Sigmoid colon (tissue), 7 donors: ENCODE results near the gene SLC9A8. TPM values are rescaled to one million over a fixed set of nuclear protein-coding genes. Genes with fewer than 3 reads are reported as not detected.

Experiments
- DNase-seq: peaks from one replicate; pipeline ENCODE4 v3.0.0-alpha.2; 2019
- H3K27ac ChIP-seq, 4 donors: fragments of 200-600 bp; sonication (generic); one replicate each; pipeline ENCODE4 v1.5.1; 2016 to 2019; ENCODE audit warnings: mild to moderate bottlenecking in 1 of 4
- H3K27me3 ChIP-seq, 3 donors: fragments of 200-600 bp; sonication (generic); one replicate each; pipeline ENCODE4 v1.5.1; 2019; ENCODE audit warnings: mild to moderate bottlenecking in 1 of 3
- H3K36me3 ChIP-seq, 4 donors: fragments of 200-600 bp; sonication (generic); one replicate each; pipeline ENCODE4 v1.5.1; 2016 to 2019
- H3K4me1 ChIP-seq, 4 donors: fragments of 200-600 bp; sonication (generic); one replicate each; pipeline ENCODE4 v1.5.1; 2017 to 2019
- H3K4me3 ChIP-seq, 4 donors: fragments of 200-600 bp; sonication (generic); one replicate each; pipeline ENCODE4 v1.5.1; 2017 to 2019; ENCODE audit warnings: mild to moderate bottlenecking in 2 of 4, moderate library complexity in 1 of 4
- H3K9me3 ChIP-seq, 4 donors: fragments of 200-600 bp in 3 of 4; sonication (generic) in 3 of 4; one replicate each; pipeline versions ENCODE4 v1.5.1 to v1.6.1; 2013 to 2019
- EP300 ChIP-seq, 4 donors: sonication (generic); formaldehyde crosslinking; IDR thresholded peaks; one replicate each; pipeline ENCODE4 v1.6.1; 2017; ENCODE audit warnings: antibody characterized with exemption in 4 of 4
- POLR2A ChIP-seq, 2 donors: fragments of 450-650 bp; IDR thresholded peaks; one replicate each; pipeline ENCODE4 v1.6.1; 2016; ENCODE audit warnings: antibody characterized with exemption in 2 of 2, mild to moderate bottlenecking in 2 of 2, moderate library complexity in 2 of 2
- POLR2AphosphoS5 ChIP-seq, 4 donors: sonication (generic); formaldehyde crosslinking; IDR thresholded peaks; one replicate each; pipeline ENCODE4 v1.6.1; 2017; ENCODE audit warnings: antibody characterized with exemption in 4 of 4
- WGBS, 2 donors: extraction: QIAGEN DNeasy Blood & Tissue Kit; methylation state at CpG; one replicate each; pipeline ENCODE4 v1.1.7; 2013; 5-methylcytosine and 5-hydroxymethylcytosine counted together
- intact Hi-C: fragments of 100-400 bp; cut with DNase I; formaldehyde crosslinking; loops from one replicate; pipeline ENCODE4 v1.15.1; 2023
- polyA plus RNA-seq, 3 donors: library from polyadenylated mRNA; stranded (reverse); fragments of 200-250 nt; gene quantifications; one replicate each; pipeline ENCODE4 v1.2.3, GENCODE V29; 2013
- total RNA-seq, 4 donors: library from RNA; depleted of rRNA; stranded (reverse); fragments of >200 nt; gene quantifications; one replicate each; pipeline ENCODE4 v1.1.0, GENCODE V29; 2016
- TF ChIP-seq, protein P1 (sequence below), 4 experiments: fragments of 450-650 bp in 3 of 4; fragments of 200-600 bp in 1 of 4; IDR thresholded peaks; one replicate each; pipeline ENCODE4 v1.5.1; 2016 to 2019; ENCODE audit warnings: antibody characterized with exemption in 4 of 4, mild to moderate bottlenecking in 3 of 4, moderate library complexity in 2 of 4
- donor health status: healthy with polysubstance abuse.
- donor health status: Bipolar disorder and iron deficiency.
- donor health status: healthy.

Gene SLC9A8
- total and polyA plus RNA-seq, 7 donors: 1.8 to 14.7 (median 5.7) TPM

DNA sequence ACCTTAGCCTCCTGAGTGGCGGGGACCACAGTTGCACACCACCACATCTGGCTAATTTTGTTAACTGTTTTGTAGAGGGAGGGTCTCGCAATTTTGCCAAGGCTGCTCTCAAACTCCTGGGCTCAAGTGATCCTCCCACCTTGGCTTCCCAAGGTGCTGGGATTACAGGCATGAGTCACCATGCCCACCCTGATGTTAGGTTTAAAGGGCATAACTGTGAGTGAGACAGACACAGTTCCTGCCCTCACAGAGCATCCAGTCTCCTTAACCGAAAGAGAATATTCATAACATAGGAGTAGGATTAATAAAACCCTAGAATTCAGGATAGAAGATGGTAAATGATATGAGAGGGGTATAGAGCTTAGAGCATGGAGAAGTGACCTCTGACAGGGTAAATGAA is 105.8 kb downstream of the SLC9A8 start:
- WGBS, 2 donors: 93 to 97% methylated on average over 3 of the region's 3 CpGs
- intact Hi-C loops: loop anchor here (10.0 kb wide), 1 partner anchor 284 kb away; no protein-coding TSS in a partner anchor

DNA sequence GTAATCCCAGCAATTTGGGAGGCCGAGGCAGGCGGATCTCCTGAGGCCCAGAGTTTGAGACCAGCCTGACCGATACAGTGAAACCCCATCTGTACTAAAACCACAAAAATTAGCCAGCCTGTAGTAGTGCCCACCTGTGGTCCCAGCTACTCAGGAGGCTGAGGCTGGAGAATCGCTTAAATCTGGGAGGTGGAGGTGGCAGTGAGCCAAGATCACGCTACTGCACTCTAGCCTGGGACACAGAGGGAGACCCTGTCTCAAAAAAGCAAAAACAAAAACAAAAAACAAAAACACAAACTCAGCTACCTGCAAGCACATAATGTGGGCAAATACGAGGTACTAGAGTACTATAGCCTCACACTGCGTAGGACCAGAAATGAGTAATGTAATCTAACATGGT is 106.4 kb downstream of the SLC9A8 start:
- peaks cover 0 to 19% (median 12%) of the 10 kb centered on the region in 4 donors for H3K4me1 ChIP-seq
- no peak overlapping the region for H3K27ac ChIP-seq
- intact Hi-C loops: loop anchor here (10.0 kb wide), 1 partner anchor 284 kb away; no protein-coding TSS in a partner anchor
- H3K9me3 ChIP-seq: no peaks in the 10 kb centered on the region
- DNase-seq: peak; percentile 33
- WGBS, 2 donors: 81% methylated on average over 7 of the region's 7 CpGs
- no peak for TF ChIP-seq POLR2AphosphoS5 (IDR thresholded peaks at IDR 0.05)
- TF ChIP-seq EP300 (IDR thresholded peaks at IDR 0.05): no peak
- no peak for TF ChIP-seq POLR2A (IDR thresholded peaks at IDR 0.05)
- TF ChIP-seq, protein P1, sequence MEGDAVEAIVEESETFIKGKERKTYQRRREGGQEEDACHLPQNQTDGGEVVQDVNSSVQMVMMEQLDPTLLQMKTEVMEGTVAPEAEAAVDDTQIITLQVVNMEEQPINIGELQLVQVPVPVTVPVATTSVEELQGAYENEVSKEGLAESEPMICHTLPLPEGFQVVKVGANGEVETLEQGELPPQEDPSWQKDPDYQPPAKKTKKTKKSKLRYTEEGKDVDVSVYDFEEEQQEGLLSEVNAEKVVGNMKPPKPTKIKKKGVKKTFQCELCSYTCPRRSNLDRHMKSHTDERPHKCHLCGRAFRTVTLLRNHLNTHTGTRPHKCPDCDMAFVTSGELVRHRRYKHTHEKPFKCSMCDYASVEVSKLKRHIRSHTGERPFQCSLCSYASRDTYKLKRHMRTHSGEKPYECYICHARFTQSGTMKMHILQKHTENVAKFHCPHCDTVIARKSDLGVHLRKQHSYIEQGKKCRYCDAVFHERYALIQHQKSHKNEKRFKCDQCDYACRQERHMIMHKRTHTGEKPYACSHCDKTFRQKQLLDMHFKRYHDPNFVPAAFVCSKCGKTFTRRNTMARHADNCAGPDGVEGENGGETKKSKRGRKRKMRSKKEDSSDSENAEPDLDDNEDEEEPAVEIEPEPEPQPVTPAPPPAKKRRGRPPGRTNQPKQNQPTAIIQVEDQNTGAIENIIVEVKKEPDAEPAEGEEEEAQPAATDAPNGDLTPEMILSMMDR (IDR thresholded peaks at IDR 0.05): no peak
- H3K27me3 ChIP-seq: no peaks in the 10 kb centered on the region
- H3K36me3 ChIP-seq: no peaks in the 10 kb centered on the region
- H3K4me3 ChIP-seq: no peak overlapping the region

More for the DNA sequence above, 105.8 kb downstream of the SLC9A8 start:
- TF ChIP-seq POLR2A (IDR thresholded peaks at IDR 0.05) (no peak), EP300 (IDR thresholded peaks at IDR 0.05) (no peak), POLR2AphosphoS5 (IDR thresholded peaks at IDR 0.05) (no peak)
- TF ChIP-seq, protein P1 (IDR thresholded peaks at IDR 0.05): no peak
- no peaks in the 10 kb centered on the region for H3K27me3 ChIP-seq
- no peak overlapping the region for H3K27ac ChIP-seq
- H3K9me3 ChIP-seq: no peaks in the 10 kb centered on the region
- no peak overlapping the region for H3K4me3 ChIP-seq
- H3K4me1 ChIP-seq: peaks cover 0 to 25% (median 18%) of the 10 kb centered on the region in 4 donors
- no peaks in the 10 kb centered on the region for H3K36me3 ChIP-seq
- peak; percentile 25 for DNase-seq

DNA sequence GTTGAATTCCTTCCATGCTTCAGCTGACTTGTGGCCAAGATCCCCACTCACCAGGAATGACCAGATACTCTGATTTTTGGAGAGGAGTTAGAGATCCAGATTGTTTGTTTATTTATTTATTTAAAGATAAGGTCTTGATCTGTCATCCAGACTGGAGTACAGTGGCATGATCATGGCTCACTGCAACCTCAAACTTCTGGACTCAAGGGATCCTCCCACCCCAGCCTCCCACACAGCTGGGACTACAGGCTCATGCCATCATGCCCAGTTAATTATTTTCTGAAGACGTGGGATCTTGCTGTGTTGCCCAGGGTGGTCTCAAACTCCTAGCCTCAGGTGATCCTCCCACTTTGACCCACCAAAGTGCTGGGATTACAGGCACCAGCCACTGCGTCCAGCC is 106.8 kb downstream of the SLC9A8 start:
- intact Hi-C loops: loop anchor here (10.0 kb wide), 1 partner anchor 285 kb away; no protein-coding TSS in a partner anchor
- TF ChIP-seq, protein P1 (IDR thresholded peaks at IDR 0.05): no peak
- TF ChIP-seq POLR2AphosphoS5 (IDR thresholded peaks at IDR 0.05) (no peak), EP300 (IDR thresholded peaks at IDR 0.05) (no peak), POLR2A (IDR thresholded peaks at IDR 0.05) (no peak)
- no peaks in the 10 kb centered on the region for H3K36me3 ChIP-seq
- no peak overlapping the region for H3K27ac ChIP-seq
- H3K4me3 ChIP-seq: no peak overlapping the region
- no peaks in the 10 kb centered on the region for H3K9me3 ChIP-seq
- no peaks in the 10 kb centered on the region for H3K27me3 ChIP-seq
- peak; percentile 3 for DNase-seq
- WGBS, 2 donors: 92 to 93% methylated on average over 2 of the region's 2 CpGs
- peaks cover 0 to 15% (median 8%) of the 10 kb centered on the region in 4 donors for H3K4me1 ChIP-seq

DNA sequence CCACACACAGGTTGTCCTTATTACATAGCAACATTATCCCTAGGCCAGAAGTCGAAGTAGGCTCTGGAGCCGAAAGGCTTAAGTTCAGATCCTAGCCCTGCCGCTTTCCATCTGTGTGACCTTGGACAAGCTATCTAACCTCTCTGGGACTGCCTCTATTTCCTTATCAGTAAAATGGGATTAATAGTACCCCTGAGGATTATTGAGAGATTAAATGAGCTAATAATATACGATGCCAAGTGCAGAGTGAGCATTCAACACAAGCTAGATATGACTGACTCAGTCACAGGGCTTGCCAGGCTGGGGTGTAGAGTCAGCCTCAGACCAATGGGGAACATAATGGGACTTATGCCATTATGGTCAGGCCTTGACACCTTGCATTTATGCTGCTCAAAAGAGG is 111.6 kb downstream of the SLC9A8 start:
- no peaks in the 10 kb centered on the region for H3K36me3 ChIP-seq
- H3K4me1 ChIP-seq: peaks cover 0 to 11% (median 7%) of the 10 kb centered on the region in 4 donors
- DNase-seq: peak; percentile 17
- 92 to 94% methylated on average over 4 of the region's 4 CpGs for WGBS, 2 donors
- no peaks in the 10 kb centered on the region for H3K27me3 ChIP-seq
- H3K9me3 ChIP-seq: no peaks in the 10 kb centered on the region
- intact Hi-C loops: no loop called here
- TF ChIP-seq POLR2A (IDR thresholded peaks at IDR 0.05) (no peak), POLR2AphosphoS5 (IDR thresholded peaks at IDR 0.05) (no peak), EP300 (IDR thresholded peaks at IDR 0.05) (no peak)
- TF ChIP-seq, protein P1 (IDR thresholded peaks at IDR 0.05): no peak
- H3K4me3 ChIP-seq: no peak overlapping the region
- H3K27ac ChIP-seq: no peak overlapping the region
